ENCODE measurements around the gene LPCAT2.

Gene LPCAT2

GRCh38 chr16:55575496-55575895 is 66.6 kb downstream of the LPCAT2 start:
- no peak for TF ChIP-seq RAD21 (IDR thresholded peaks at IDR 0.05; ENCODE audit: low read depth)
- no peak for TF ChIP-seq TCF12 (IDR thresholded peaks at IDR 0.05; ENCODE audit: low read depth)
- no peak for TF ChIP-seq TEAD4 (IDR thresholded peaks at IDR 0.05)
- TF ChIP-seq MAX (IDR thresholded peaks at IDR 0.05), result no peak
- TF ChIP-seq ZBTB7A (IDR thresholded peaks at IDR 0.05; ENCODE audit: low read depth), result no peak

GRCh38 chr16:55576384-55576783 is 67.5 kb downstream of the LPCAT2 start:
- TF ChIP-seq EGR1 (IDR thresholded peaks at IDR 0.05), result no peak
- no peak for TF ChIP-seq TCF12 (IDR thresholded peaks at IDR 0.05; ENCODE audit: low read depth)
- TF ChIP-seq TAF1 (IDR thresholded peaks at IDR 0.05; ENCODE audit: low read depth), result no peak
- TF ChIP-seq YY1 (IDR thresholded peaks at IDR 0.05; ENCODE audit: low read depth), result no peak
- TF ChIP-seq NFIC (IDR thresholded peaks at IDR 0.05), result no peak
- TF ChIP-seq REST (IDR thresholded peaks at IDR 0.05; ENCODE audit: low read depth), result no peak
- TF ChIP-seq FOXM1 (IDR thresholded peaks at IDR 0.05; ENCODE audit: borderline replicate concordance, low read depth), result no peak
- no peak for TF ChIP-seq TEAD4 (IDR thresholded peaks at IDR 0.05)
- TF ChIP-seq ZBTB7A (IDR thresholded peaks at IDR 0.05; ENCODE audit: low read depth), result no peak
- TF ChIP-seq RAD21 (IDR thresholded peaks at IDR 0.05; ENCODE audit: low read depth), result no peak
- TF ChIP-seq CEBPB (IDR thresholded peaks at IDR 0.05), result no peak
- TF ChIP-seq EP300 (IDR thresholded peaks at IDR 0.05; ENCODE audit: borderline replicate concordance), result no peak
- TF ChIP-seq USF1 (IDR thresholded peaks at IDR 0.05), result no peak
- TF ChIP-seq MAX (IDR thresholded peaks at IDR 0.05), result no peak
- TF ChIP-seq CREB1 (IDR thresholded peaks at IDR 0.05; ENCODE audit: low read depth), result no peak

- TF ChIP-seq NFIC (IDR thresholded peaks at IDR 0.05), result no peak
- no peak for TF ChIP-seq CEBPB (IDR thresholded peaks at IDR 0.05)
- no peak for TF ChIP-seq REST (IDR thresholded peaks at IDR 0.05; ENCODE audit: low read depth)
- TF ChIP-seq EP300 (IDR thresholded peaks at IDR 0.05; ENCODE audit: borderline replicate concordance), result no peak
- TF ChIP-seq TAF1 (IDR thresholded peaks at IDR 0.05; ENCODE audit: low read depth), result no peak
- no peak for TF ChIP-seq CREB1 (IDR thresholded peaks at IDR 0.05; ENCODE audit: low read depth)
- no peak for TF ChIP-seq USF1 (IDR thresholded peaks at IDR 0.05)
- no peak for TF ChIP-seq RAD21 (IDR thresholded peaks at IDR 0.05; ENCODE audit: low read depth)
- TF ChIP-seq TCF12 (IDR thresholded peaks at IDR 0.05; ENCODE audit: low read depth), result no peak
- no peak for TF ChIP-seq FOXM1 (IDR thresholded peaks at IDR 0.05; ENCODE audit: borderline replicate concordance, low read depth)
These were observed 69.0 kb downstream of the LPCAT2 start for GRCh38 chr16:55577887-55578286.

GRCh38 chr16:55585631-55586030 is 76.8 kb downstream of the LPCAT2 start:
- no peak for TF ChIP-seq CEBPB (IDR thresholded peaks at IDR 0.05)
- no peak for TF ChIP-seq RAD21 (IDR thresholded peaks at IDR 0.05; ENCODE audit: low read depth)
- TF ChIP-seq ZBTB7A (IDR thresholded peaks at IDR 0.05; ENCODE audit: low read depth), result no peak
- no peak for TF ChIP-seq TEAD4 (IDR thresholded peaks at IDR 0.05)
- TF ChIP-seq REST (IDR thresholded peaks at IDR 0.05; ENCODE audit: low read depth), result no peak
- TF ChIP-seq YY1 (IDR thresholded peaks at IDR 0.05; ENCODE audit: low read depth), result no peak
- TF ChIP-seq FOXM1 (IDR thresholded peaks at IDR 0.05; ENCODE audit: borderline replicate concordance, low read depth), result no peak
- TF ChIP-seq EP300 (IDR thresholded peaks at IDR 0.05; ENCODE audit: borderline replicate concordance), result no peak
- no peak for TF ChIP-seq TAF1 (IDR thresholded peaks at IDR 0.05; ENCODE audit: low read depth)
- no peak for TF ChIP-seq NFIC (IDR thresholded peaks at IDR 0.05)

GRCh38 chr16:55588799-55589198 is 79.9 kb downstream of the LPCAT2 start:
- TF ChIP-seq TAF1 (IDR thresholded peaks at IDR 0.05; ENCODE audit: low read depth) (no peak), CEBPB (IDR thresholded peaks at IDR 0.05) (no peak), MAX (IDR thresholded peaks at IDR 0.05) (no peak), EP300 (IDR thresholded peaks at IDR 0.05; ENCODE audit: borderline replicate concordance) (no peak), REST (IDR thresholded peaks at IDR 0.05; ENCODE audit: low read depth) (no peak), RAD21 (IDR thresholded peaks at IDR 0.05; ENCODE audit: low read depth) (no peak), TEAD4 (IDR thresholded peaks at IDR 0.05) (no peak)
